Vagina (tissue), 2 donors: Measurements from ENCODE around the gene DNAJC4. TPM values are rescaled to one million over a fixed set of nuclear protein-coding genes. Genes with fewer than 3 reads are reported as not detected.

ENCODE experiments used
- DNase-seq, 2 donors: peaks; one replicate each; pipeline ENCODE4 v3.0.0-alpha.2; 2017; ENCODE audit errors: extremely low spot score in 2 of 2
- H3K27ac ChIP-seq: fragments of 200-600 bp; sonication (generic); one replicate; pipeline ENCODE4 v1.5.1; 2019
- H3K27me3 ChIP-seq: fragments of 200-600 bp; sonication (generic); one replicate; pipeline ENCODE4 v1.5.1; 2019
- H3K36me3 ChIP-seq, 2 donors: fragments of 200-600 bp; sonication (generic); one replicate each; pipeline ENCODE4 v1.5.1; 2017 to 2019
- H3K4me1 ChIP-seq: fragments of 200-600 bp; sonication (generic); one replicate; pipeline ENCODE4 v1.5.1; 2019
- H3K4me3 ChIP-seq, 2 donors: fragments of 200-600 bp; sonication (generic); 1 replicate in 1 of 2; 2 replicates in 1 of 2; pipeline ENCODE4 v1.5.1; 2016 to 2019
- H3K9me3 ChIP-seq: fragments of 200-600 bp; sonication (generic); one replicate; pipeline ENCODE4 v1.5.1; 2019
- CTCF ChIP-seq, 3 experiments: fragments of 450-650 bp in 2 of 3; fragments of 200-600 bp in 1 of 3; sonication (generic) in 1 of 3; IDR thresholded peaks; one replicate each; pipeline ENCODE4 v1.5.1; 2017 to 2019; ENCODE audit warnings: antibody characterized with exemption in 3 of 3, mild to moderate bottlenecking in 2 of 3, moderate library complexity in 2 of 3
- POLR2A ChIP-seq, 2 donors: fragments of 450-650 bp; IDR thresholded peaks; one replicate each; pipeline ENCODE4 v1.6.1; 2017; ENCODE audit warnings: antibody characterized with exemption in 2 of 2, mild to moderate bottlenecking in 2 of 2, moderate library complexity in 2 of 2
- POLR2AphosphoS5 ChIP-seq, 2 donors: sonication (generic); formaldehyde crosslinking; IDR thresholded peaks; one replicate each; pipeline ENCODE4 v1.9.0; 2017; ENCODE audit warnings: antibody characterized with exemption in 2 of 2, mild to moderate bottlenecking in 2 of 2, low read depth in 1 of 2; ENCODE audit not compliant: insufficient read depth in 1 of 2
- intact Hi-C: fragments of 100-400 bp; cut with DNase I; formaldehyde crosslinking; loops from one replicate; pipeline ENCODE4 v1.15.1; 2023
- total RNA-seq: library from RNA; depleted of rRNA; stranded (reverse); fragments of >200 nt; gene quantifications from one replicate; pipeline ENCODE4 v1.2.3, GENCODE V29; 2016

Gene DNAJC4
- total RNA-seq, 1 donor from 2014 or later: 43.7 TPM

- H3K27me3 ChIP-seq: no peaks in the 10 kb centered on the region
- H3K4me1 ChIP-seq: peaks cover 17% of the 10 kb centered on the region
- no peaks in the 10 kb centered on the region for H3K9me3 ChIP-seq
- TF ChIP-seq CTCF (IDR thresholded peaks at IDR 0.05) (no peak), POLR2AphosphoS5 (IDR thresholded peaks at IDR 0.05; ENCODE audit: insufficient read depth in 1 of 2, low read depth in 1 of 2) (no peak), POLR2A (IDR thresholded peaks at IDR 0.05) (no peak)
- no peak for DNase-seq
- intact Hi-C loops: no loop called here
- no peak overlapping the region for H3K4me3 ChIP-seq
- H3K36me3 ChIP-seq: peaks cover 0 to 12% of the 10 kb centered on the region in 2 donors
- H3K27ac ChIP-seq: no peak overlapping the region
Observed at GRCh38 chr11:64276653-64277431, 46.5 kb downstream of the DNAJC4 start.

- Histone ChIP-seq H3K27ac (no peak overlapping the region), H3K27me3 (no peaks in the 10 kb centered on the region), H3K4me1 (peaks cover 27% of the 10 kb centered on the region), H3K9me3 (no peaks in the 10 kb centered on the region), H3K36me3 (peaks cover 0 to 12% of the 10 kb centered on the region in 2 donors), H3K4me3 (no peak overlapping the region)
- no peak for DNase-seq
- intact Hi-C loops: no loop called here
- TF ChIP-seq POLR2AphosphoS5 (IDR thresholded peaks at IDR 0.05; ENCODE audit: insufficient read depth in 1 of 2, low read depth in 1 of 2) (no peak), CTCF (IDR thresholded peaks at IDR 0.05) (no peak), POLR2A (IDR thresholded peaks at IDR 0.05) (no peak)
Observed at GRCh38 chr11:64278576-64279190, 48.3 kb downstream of the DNAJC4 start.

DNA sequence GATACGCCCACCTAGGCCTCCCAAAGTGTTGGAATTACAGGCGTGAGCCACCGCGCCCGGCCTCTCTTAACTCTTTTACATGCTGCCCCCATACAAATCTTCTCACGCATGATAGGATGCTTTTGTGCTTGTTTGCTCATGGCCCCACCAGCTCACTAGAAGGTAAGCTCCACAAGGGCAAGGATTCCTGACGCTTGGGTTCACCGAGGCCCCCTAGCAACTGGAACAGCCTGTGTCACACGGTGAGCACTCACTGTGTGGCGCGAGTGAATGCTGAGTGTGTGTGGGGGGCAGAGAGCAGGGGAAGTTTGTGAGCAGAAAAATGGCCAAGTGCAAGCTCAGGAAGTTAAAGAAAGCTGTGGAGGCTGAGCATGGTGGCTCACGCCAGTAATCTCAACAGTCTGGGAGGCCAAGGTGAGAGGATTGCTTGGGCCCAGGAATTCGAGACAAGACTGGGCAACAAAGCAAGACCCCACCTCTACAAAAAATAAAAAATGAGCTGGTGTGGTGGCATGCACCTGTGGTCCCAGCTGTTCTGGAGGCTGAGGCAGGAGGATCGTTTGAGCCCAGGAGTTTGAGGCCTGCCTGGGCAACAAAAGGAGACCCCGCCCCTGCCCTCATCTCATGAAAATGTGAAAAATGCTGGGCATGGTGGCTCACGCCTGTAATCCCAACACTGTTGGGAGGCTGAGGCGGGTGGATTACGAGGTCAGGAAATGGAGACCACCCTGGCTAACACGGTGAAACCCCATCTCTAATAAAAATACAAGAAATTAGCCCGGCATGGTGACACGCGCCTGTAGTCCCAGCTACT is 51.8 kb downstream of the DNAJC4 start:
- Histone ChIP-seq H3K36me3 (peaks cover 0 to 12% of the 10 kb centered on the region in 2 donors), H3K27ac (no peak overlapping the region), H3K27me3 (no peaks in the 10 kb centered on the region), H3K4me3 (no peak overlapping the region), H3K9me3 (no peaks in the 10 kb centered on the region), H3K4me1 (peaks cover 40% of the 10 kb centered on the region)
- no peak for DNase-seq
- no peak for TF ChIP-seq POLR2AphosphoS5 (IDR thresholded peaks at IDR 0.05; ENCODE audit: insufficient read depth in 1 of 2, low read depth in 1 of 2)
- no peak for TF ChIP-seq POLR2A (IDR thresholded peaks at IDR 0.05)
- intact Hi-C loops: no loop called here

DNA sequence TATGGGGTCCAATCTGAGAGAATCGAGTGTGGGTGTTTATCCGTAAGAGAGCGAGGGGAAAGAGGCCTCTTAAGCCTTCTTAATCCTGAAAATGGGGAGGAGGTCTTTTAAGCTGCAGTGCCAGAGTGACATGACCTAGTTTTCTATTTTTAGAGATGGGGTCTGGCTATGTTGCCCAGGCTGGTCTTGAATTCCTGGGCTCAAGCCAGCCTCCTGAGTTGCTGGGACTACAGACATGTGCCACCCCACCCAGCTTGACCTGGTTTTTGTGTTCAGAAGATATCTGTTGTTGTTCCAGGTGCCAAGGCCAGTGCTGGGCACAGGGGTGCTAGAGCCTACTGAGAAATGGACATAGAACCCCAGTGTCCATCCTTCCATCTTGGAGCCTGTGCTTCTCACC is 52.7 kb downstream of the DNAJC4 start:
- no peak overlapping the region for H3K4me3 ChIP-seq
- peaks cover 37% of the 10 kb centered on the region for H3K4me1 ChIP-seq
- H3K9me3 ChIP-seq: no peaks in the 10 kb centered on the region
- intact Hi-C loops: no loop called here
- H3K27me3 ChIP-seq: no peaks in the 10 kb centered on the region
- H3K27ac ChIP-seq: peak overlapping the region; percentile 94
- DNase-seq: no peak
- peaks cover 0 to 10% of the 10 kb centered on the region in 2 donors for H3K36me3 ChIP-seq
- TF ChIP-seq CTCF (IDR thresholded peaks at IDR 0.05): no peak
- TF ChIP-seq POLR2A (IDR thresholded peaks at IDR 0.05): no peak
- TF ChIP-seq POLR2AphosphoS5 (IDR thresholded peaks at IDR 0.05; ENCODE audit: insufficient read depth in 1 of 2, low read depth in 1 of 2): no peak

Other genes with a start within 250 kb of the DNAJC4 start
- 85.0 TPM for gene OTUB1, start 244.1 kb upstream of the DNAJC4 start, total RNA-seq
- 0.49 TPM for gene FLRT1, start 194.6 kb upstream of the DNAJC4 start, total RNA-seq
- gene MACROD1, start 64.4 kb upstream of the DNAJC4 start, total RNA-seq: 61.4 TPM
- 91.3 TPM for gene STIP1, start 44.4 kb upstream of the DNAJC4 start, total RNA-seq
- 24.3 TPM for gene FERMT3, start 23.8 kb upstream of the DNAJC4 start, total RNA-seq
- gene TRPT1, start 4.4 kb upstream of the DNAJC4 start, total RNA-seq: 27.7 TPM
- gene NUDT22, start 4.3 kb upstream of the DNAJC4 start, total RNA-seq: 38.8 TPM
- 44.9 TPM for gene VEGFB, start 4.0 kb downstream of the DNAJC4 start, total RNA-seq
- 66.0 TPM for gene FKBP2, start 10.5 kb downstream of the DNAJC4 start, total RNA-seq
- gene PPP1R14B, start 16.4 kb downstream of the DNAJC4 start, total RNA-seq: 85.2 TPM
- 33.1 TPM for gene PLCB3, start 21.0 kb downstream of the DNAJC4 start, total RNA-seq
- gene BAD, start 54.1 kb downstream of the DNAJC4 start, total RNA-seq: 83.5 TPM
- 20.6 TPM for gene GPR137, start 55.3 kb downstream of the DNAJC4 start, total RNA-seq
- gene KCNK4, start 60.8 kb downstream of the DNAJC4 start, total RNA-seq: 0.98 TPM
- not detected for gene CATSPERZ, start 69.8 kb downstream of the DNAJC4 start, total RNA-seq
- gene ESRRA, start 75.0 kb downstream of the DNAJC4 start, total RNA-seq: 44.4 TPM
- 195 TPM for gene TRMT112, start 87.0 kb downstream of the DNAJC4 start, total RNA-seq
- 229 TPM for gene PRDX5, start 87.6 kb downstream of the DNAJC4 start, total RNA-seq
- 7.9 TPM for gene CCDC88B, start 109.7 kb downstream of the DNAJC4 start, total RNA-seq
- 39.3 TPM for gene RPS6KA4, start 128.6 kb downstream of the DNAJC4 start, total RNA-seq